Gastrocnemius medialis (tissue), 4 donors: ENCODE measurements around the gene HDAC10. TPM values are rescaled to one million over a fixed set of nuclear protein-coding genes. Genes with fewer than 3 reads are reported as not detected.

Source experiments
- ATAC-seq, 2 donors: fragments of 150-250 bp; one replicate each; pipeline ENCODE4 v1.9.1; 2016
- DNase-seq, 2 donors: peaks; one replicate each; pipeline ENCODE4 v3.0.0-alpha.2; 2019
- H3K27ac ChIP-seq, 4 donors: fragments of 200-600 bp; sonication (generic); 1 replicate in 1 of 4; 2 replicates in 3 of 4; pipeline ENCODE4 v1.5.1; 2016 to 2018; ENCODE audit warnings: mild to moderate bottlenecking in 2 of 4, moderate library complexity in 1 of 4
- H3K27me3 ChIP-seq, 3 donors: fragments of 200-600 bp; sonication (generic) in 2 of 3; 1 replicate in 1 of 3; 2 replicates in 2 of 3; pipeline versions ENCODE4 v1.5.1 to v1.6.0; 2016 to 2019; ENCODE audit warnings: mild to moderate bottlenecking in 1 of 3, moderate library complexity in 1 of 3
- H3K36me3 ChIP-seq, 2 donors: fragments of 200-600 bp; sonication (generic) in 1 of 2; one replicate each; pipeline ENCODE4 v1.5.1; 2017 to 2018
- H3K4me1 ChIP-seq, 2 donors: fragments of 200-600 bp; sonication (generic) in 1 of 2; one replicate each; pipeline ENCODE4 v1.5.1; 2016 to 2017; ENCODE audit warnings: mild to moderate bottlenecking in 2 of 2
- H3K4me3 ChIP-seq, 4 donors: fragments of 200-600 bp; sonication (generic) in 3 of 4; 1 replicate in 1 of 4; 2 replicates in 3 of 4; pipeline ENCODE4 v1.5.1; 2016 to 2019; ENCODE audit warnings: mild to moderate bottlenecking in 2 of 4
- H3K9me3 ChIP-seq, 3 donors: fragments of 200-600 bp; sonication (generic) in 2 of 3; 1 replicate in 1 of 3; 2 replicates in 2 of 3; pipeline ENCODE4 v1.5.1; 2016 to 2019
- POLR2A ChIP-seq, 2 donors: fragments of 450-650 bp; IDR thresholded peaks; one replicate each; pipeline ENCODE4 v1.6.1; 2017; ENCODE audit warnings: antibody characterized with exemption in 2 of 2, mild to moderate bottlenecking in 2 of 2, moderate library complexity in 2 of 2
- in situ Hi-C, 4 donors: fragments of 200-750 bp; cut with MboI; loops; one replicate each; pipeline versions ENCODE4 v1.15.0 to v1.8.0; 2017; ENCODE audit warnings: low sequenced_read_pairs in 4 of 4
- intact Hi-C: fragments of 100-400 bp; cut with DNase I; formaldehyde crosslinking; loops from one replicate; pipeline ENCODE4 v1.15.1; 2023; ENCODE audit warnings: low total_unique reads
- total RNA-seq, 4 donors: library from RNA; depleted of rRNA; stranded (reverse); fragments of >200 nt; gene quantifications; one replicate each; pipeline versions ENCODE4 v1.1.0 to v1.2.3, GENCODE V29; 2016
- TF ChIP-seq, protein P1 (sequence below), 5 experiments: fragments of 450-650 bp in 3 of 5; fragments of 200-600 bp in 2 of 5; sonication (generic) in 2 of 5; IDR thresholded peaks in 4 of 5; conservative IDR thresholded peaks in 1 of 5; 1 replicate in 4 of 5; 2 replicates in 1 of 5; pipeline ENCODE4 v1.5.1; 2016 to 2019; ENCODE audit warnings: antibody characterized with exemption in 5 of 5, mild to moderate bottlenecking in 3 of 5, moderate library complexity in 3 of 5

HDAC10 gene, protein sequence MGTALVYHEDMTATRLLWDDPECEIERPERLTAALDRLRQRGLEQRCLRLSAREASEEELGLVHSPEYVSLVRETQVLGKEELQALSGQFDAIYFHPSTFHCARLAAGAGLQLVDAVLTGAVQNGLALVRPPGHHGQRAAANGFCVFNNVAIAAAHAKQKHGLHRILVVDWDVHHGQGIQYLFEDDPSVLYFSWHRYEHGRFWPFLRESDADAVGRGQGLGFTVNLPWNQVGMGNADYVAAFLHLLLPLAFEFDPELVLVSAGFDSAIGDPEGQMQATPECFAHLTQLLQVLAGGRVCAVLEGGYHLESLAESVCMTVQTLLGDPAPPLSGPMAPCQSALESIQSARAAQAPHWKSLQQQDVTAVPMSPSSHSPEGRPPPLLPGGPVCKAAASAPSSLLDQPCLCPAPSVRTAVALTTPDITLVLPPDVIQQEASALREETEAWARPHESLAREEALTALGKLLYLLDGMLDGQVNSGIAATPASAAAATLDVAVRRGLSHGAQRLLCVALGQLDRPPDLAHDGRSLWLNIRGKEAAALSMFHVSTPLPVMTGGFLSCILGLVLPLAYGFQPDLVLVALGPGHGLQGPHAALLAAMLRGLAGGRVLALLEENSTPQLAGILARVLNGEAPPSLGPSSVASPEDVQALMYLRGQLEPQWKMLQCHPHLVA
- total RNA-seq, result 10 to 100 TPM in 2 of 4 donors, 1 to 10 TPM in 2; 4.1 to 24.9 (median 8.6) TPM

DNA sequence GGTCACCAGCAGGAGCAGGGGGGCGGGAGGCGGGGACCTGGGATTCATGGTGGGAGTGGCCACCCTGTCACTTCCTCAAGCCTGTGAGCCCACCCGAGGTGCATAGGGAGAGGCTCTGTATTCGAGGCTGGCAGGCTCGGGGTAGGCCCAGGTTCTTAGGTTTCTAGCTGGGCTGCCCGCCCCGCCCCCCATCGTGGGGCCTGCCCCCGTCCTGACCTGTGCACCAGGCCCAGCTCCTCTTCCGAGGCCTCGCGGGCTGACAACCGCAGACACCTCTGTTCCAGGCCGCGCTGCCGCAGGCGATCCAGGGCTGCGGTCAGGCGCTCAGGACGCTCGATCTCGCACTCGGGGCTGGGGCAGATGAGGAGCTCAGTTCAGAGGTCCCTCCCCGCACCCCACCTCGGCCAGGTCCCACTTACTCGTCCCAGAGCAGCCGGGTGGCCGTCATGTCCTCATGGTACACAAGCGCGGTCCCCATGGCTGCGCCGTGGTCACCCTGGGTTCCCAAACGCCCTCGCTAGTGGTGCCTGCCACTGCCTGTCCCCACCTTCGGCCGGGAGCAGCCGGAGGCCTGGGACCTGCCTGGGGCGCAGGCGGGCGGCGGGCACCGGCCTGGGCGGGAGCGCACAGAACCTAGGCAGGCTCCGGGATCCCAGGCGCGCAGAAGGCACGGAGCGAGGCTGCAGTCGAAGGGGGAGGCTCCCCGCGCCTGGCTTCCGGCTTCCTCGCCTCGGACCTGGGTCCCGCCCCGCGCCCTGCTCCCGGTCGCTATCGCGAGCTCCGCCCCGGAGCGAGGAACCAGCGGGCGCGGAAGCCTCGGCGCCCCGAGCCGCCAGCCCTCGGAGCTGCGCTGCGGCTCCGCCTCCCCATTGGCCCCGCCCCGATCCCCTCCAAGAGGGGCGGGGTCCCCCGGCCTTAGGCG lies at the start of gene HDAC10:
Gene HDAC10, minus strand, starts transcription at position 711 of the 922 bp plus-strand sequence. Its CDS starts 233 bp downstream, at position 478.
- H3K4me1 ChIP-seq, result peaks cover 18 to 30% of the 10 kb centered on the region in 2 donors
- in situ Hi-C loops (loop anchor here in 2 of 4 donors (10.0 kb wide), 2 partner anchors 74 to 84 kb away; partner anchors contain the start of gene DENND6B (in 1 of the 2)), intact Hi-C loops (loop anchor here (5.0 kb wide), 1 partner anchor 39 kb away; no protein-coding TSS in a partner anchor)
- TF ChIP-seq POLR2A (IDR thresholded peaks at IDR 0.05), result no peak
- TF ChIP-seq, protein P1, sequence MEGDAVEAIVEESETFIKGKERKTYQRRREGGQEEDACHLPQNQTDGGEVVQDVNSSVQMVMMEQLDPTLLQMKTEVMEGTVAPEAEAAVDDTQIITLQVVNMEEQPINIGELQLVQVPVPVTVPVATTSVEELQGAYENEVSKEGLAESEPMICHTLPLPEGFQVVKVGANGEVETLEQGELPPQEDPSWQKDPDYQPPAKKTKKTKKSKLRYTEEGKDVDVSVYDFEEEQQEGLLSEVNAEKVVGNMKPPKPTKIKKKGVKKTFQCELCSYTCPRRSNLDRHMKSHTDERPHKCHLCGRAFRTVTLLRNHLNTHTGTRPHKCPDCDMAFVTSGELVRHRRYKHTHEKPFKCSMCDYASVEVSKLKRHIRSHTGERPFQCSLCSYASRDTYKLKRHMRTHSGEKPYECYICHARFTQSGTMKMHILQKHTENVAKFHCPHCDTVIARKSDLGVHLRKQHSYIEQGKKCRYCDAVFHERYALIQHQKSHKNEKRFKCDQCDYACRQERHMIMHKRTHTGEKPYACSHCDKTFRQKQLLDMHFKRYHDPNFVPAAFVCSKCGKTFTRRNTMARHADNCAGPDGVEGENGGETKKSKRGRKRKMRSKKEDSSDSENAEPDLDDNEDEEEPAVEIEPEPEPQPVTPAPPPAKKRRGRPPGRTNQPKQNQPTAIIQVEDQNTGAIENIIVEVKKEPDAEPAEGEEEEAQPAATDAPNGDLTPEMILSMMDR (IDR thresholded peaks at IDR 0.05 in 4 of 5, conservative IDR thresholded peaks at IDR 0.05 in 1 of 5), result no peak
- H3K9me3 ChIP-seq, result no peaks in the 10 kb centered on the region
- no peaks in the 10 kb centered on the region for H3K27me3 ChIP-seq
- peak within 1 kb of the TSS; percentile 62 to 97 (median 75) for H3K27ac ChIP-seq
- ATAC-seq (peak; percentile 11 to 30), DNase-seq (peak in 1 of 2 donors; percentile 43)
- H3K4me3 ChIP-seq, result peak within 1 kb of the TSS; percentile 59 to 68 (median 62)
- H3K36me3 ChIP-seq, result peaks cover 0 to 17% of the 10 kb centered on the region in 2 donors

DNA sequence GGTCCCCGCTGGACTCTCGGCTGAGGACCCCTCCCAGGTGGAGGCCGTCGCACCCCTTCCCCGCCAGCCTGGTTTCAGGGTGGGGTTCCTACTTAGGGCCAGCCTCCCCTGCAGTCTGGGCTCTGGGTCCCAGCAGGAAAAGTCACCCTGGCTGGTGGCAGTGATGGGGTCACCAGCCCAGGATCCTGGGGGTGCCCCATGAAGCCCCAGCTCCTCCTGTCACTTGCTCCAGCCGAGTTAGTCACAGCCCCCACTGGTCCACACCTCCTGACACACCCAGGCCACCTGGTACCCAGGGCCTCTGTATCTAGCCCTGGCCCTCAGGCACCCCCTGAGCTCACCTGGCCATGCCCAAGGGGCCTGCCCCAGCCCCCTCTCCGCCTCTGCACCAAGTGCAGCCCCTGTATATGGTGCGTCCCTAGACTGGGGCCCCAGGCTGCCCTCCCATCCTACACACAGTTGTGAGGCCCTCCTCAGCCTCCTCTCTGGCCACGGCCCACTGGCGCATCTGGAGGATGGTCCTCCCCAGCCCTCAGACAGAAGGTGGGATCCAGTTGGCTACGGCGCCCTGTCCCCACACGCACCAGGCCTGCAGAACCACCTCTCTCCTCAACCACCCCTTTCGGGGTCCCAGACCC lies 49.7 kb upstream of the HDAC10 start:
- ATAC-seq (no peak), DNase-seq (no peak)
- Histone ChIP-seq H3K9me3 (no peaks in the 10 kb centered on the region), H3K36me3 (no peaks in the 10 kb centered on the region), H3K27me3 (no peaks in the 10 kb centered on the region), H3K4me1 (peaks cover 16 to 25% of the 10 kb centered on the region in 2 donors), H3K27ac (no peak overlapping the region), H3K4me3 (no peak overlapping the region)
- in situ Hi-C loops, result no loop called here
- intact Hi-C loops, result no loop called here
- TF ChIP-seq, protein P1 (IDR thresholded peaks at IDR 0.05 in 4 of 5, conservative IDR thresholded peaks at IDR 0.05 in 1 of 5), result no peak
- no peak for TF ChIP-seq POLR2A (IDR thresholded peaks at IDR 0.05)

DNA sequence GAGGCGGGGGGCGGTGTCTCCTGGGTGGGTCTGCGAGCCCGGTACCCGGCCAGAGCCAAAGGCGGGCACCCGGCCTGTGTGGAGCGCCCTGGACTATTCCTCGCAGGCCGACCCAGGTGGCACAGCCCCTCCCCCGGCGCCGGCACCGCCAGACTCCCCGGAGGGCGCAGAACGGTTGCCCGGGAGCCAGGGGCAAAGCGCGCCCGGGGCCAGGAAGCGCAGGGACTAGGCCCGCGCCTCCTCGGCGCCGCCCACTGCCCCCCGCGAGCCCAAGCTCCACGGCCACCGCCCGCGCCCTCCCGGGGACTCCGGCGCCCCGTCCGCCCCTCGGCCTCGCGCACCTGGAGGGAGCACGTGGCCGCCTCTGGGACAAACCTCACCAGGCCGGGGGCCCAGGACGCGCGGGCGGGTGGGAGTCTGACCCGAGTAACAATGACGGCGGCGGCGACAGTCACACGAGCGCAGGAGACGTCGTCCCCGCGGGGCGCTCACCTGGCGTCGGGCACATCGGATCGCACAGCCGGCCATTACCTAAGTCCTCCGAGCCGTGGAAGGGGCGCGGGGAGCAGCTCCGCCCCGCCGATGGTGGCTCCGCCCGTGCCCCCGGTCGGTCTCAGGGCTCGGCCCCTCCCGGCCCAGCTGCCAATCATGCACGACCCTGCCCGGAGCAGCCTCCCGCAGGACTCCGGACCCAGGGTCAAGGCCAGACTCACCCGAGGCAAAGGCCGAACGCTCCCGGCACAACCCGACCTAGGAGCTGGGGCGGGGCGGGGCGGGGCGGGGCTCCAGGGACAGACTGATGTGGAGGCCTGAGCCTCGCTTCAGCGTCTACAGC lies 48.9 kb upstream of the HDAC10 start:
- Histone ChIP-seq H3K4me1 (peaks cover 8 to 18% of the 10 kb centered on the region in 2 donors), H3K27ac (no peak overlapping the region), H3K27me3 (no peaks in the 10 kb centered on the region), H3K4me3 (peak overlapping the region; percentile 5 to 13 (median 12)), H3K9me3 (no peaks in the 10 kb centered on the region), H3K36me3 (no peaks in the 10 kb centered on the region)
- in situ Hi-C loops, result no loop called here
- DNase-seq, result no peak
- intact Hi-C loops, result no loop called here
- ATAC-seq, result no peak
- no peak for TF ChIP-seq POLR2A (IDR thresholded peaks at IDR 0.05)
- TF ChIP-seq, protein P1 (IDR thresholded peaks at IDR 0.05 in 4 of 5, conservative IDR thresholded peaks at IDR 0.05 in 1 of 5), result no peak
